ENCODE measurements around the gene DIP2A. TPM values are rescaled to one million over a fixed set of nuclear protein-coding genes. Genes with fewer than 3 reads are reported as not detected.

The DIP2A gene
- total and polyA plus RNA-seq, 2 of the 8 experiments (the other 6 are each of a cell fraction or from before 2014, with no cell fraction given), result 16.0 to 27.1 TPM

DNA sequence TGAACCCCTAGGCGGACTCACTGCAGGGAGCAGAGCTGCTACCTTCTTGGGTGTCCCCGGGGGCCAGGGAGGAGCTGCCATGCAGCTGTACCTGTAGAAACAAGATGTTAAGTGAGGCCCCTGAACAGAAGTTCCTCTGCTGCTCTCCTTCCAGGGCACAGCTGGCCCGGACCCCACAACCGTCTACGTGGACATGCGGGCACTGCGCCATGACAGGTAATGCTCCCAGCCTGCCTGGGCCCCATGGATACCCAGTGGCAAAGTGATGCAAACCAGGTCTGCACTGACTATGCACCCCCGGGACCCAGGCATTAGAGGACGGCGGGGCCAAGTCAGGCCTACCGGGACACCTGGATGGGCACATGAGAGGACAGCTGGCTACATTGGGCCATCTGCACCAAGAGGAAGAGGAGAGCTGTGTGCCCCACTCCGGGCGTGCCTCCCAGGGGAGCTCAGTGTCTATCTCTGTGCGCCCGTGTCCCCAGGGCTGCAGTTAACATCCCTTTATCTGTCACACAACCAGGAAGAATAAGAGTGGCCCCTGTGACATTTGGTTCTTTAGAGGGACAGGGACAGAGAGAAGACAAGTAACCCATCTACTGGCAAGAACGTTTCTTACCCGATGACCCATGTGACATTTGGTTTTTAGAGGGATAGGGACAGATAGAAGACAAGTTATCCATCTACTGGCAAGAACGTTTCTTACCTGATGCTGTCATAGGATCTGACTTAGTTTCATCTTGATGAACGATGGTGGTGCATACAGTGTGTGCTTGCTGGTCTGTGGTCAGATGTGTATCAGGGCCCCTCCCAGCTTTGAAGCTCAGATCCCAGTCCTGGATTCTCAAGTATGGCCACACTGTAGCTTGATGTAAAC, 102.1 kb downstream of the DIP2A start:
- Histone ChIP-seq H3K4me2 (ENCODE audit: insufficient read depth in 1 of 2, low read depth in 2 of 2, low read length in 2 of 2) (no peak overlapping the region), H2AK5ac (ENCODE audit: low read depth, low read length) (no peak overlapping the region), H3K4me3 (ENCODE audit: extremely low read depth in 1 of 4, insufficient read depth in 2 of 4, low read depth in 3 of 4, low read length in 4 of 4) (no peak overlapping the region), H3K36me3 (ENCODE audit: control insufficient read depth in 2 of 4, insufficient read depth in 4 of 4, low read length in 3 of 4) (peaks cover 3 to 12% (median 9%) of the 10 kb centered on the region in 4 experiments; a peak in 3 of 8 replicates), H3K27ac (ENCODE audit: low read depth, low read length) (no peak overlapping the region), H2BK12ac (ENCODE audit: low read depth, low read length) (no peak overlapping the region), H4K20me1 (replicated peaks in 1 of 2; ENCODE audit: control insufficient read depth in 1 of 2, insufficient read depth in 2 of 2, low read length in 2 of 2) (peaks cover 0 to 3% of the 10 kb centered on the region in 2 experiments), H3K23ac (ENCODE audit: insufficient read length) (no peak overlapping the region), H3K9ac (replicated peaks in 1 of 4; ENCODE audit: extremely low read depth in 1 of 4, low read depth in 3 of 4, low read length in 3 of 4) (no peak overlapping the region), H3K18ac (ENCODE audit: extremely low read depth, low read length) (no peak overlapping the region), H4K8ac (ENCODE audit: extremely low read depth, insufficient read depth, low read length) (no peak overlapping the region; the same call in 1 of the 2 replicates), H4K91ac (replicated peaks; ENCODE audit: insufficient read length, low read length) (no peak overlapping the region), H2BK20ac (ENCODE audit: low read length) (no peak overlapping the region), H3K4me1 (replicated peaks in 1 of 4; ENCODE audit: control insufficient read depth in 3 of 4, insufficient read depth in 4 of 4, low read length in 3 of 4) (no peaks in the 10 kb centered on the region), H2BK120ac (replicated peaks; ENCODE audit: low read depth, low read length) (no peak overlapping the region), H3K14ac (ENCODE audit: insufficient read length) (no peak overlapping the region), H3K27me3 (replicated peaks in 1 of 4; ENCODE audit: control insufficient read depth in 3 of 4, extremely low read depth in 1 of 4, insufficient read depth in 3 of 4, low read length in 3 of 4) (no peaks in the 10 kb centered on the region), H2AFZ (ENCODE audit: low read length) (no peak overlapping the region), H3K9me3 (ENCODE audit: insufficient read depth in 2 of 2, low read depth in 1 of 2, low read length in 1 of 2) (no peaks in the 10 kb centered on the region), H3K79me1 (ENCODE audit: low read depth, low read length) (no peaks in the 10 kb centered on the region), H2BK15ac (ENCODE audit: low read length) (no peak overlapping the region), H4K5ac (ENCODE audit: insufficient read length, low read depth, low read length) (no peak overlapping the region), H3K4ac (replicated peaks; ENCODE audit: insufficient read length, low read depth, low read length) (no peak overlapping the region), H2BK5ac (ENCODE audit: low read depth, low read length) (no peak overlapping the region), H3K79me2 (ENCODE audit: control insufficient read depth in 1 of 2, insufficient read depth in 2 of 2, low read length in 2 of 2) (no peaks in the 10 kb centered on the region), H3K23me2 (ENCODE audit: low read depth, low read length) (no peaks in the 10 kb centered on the region), H3K56ac (replicated peaks; ENCODE audit: insufficient read length, low read depth, low read length) (no peak overlapping the region)
- ChIA-PET POLR2A (ENCODE audit: partially characterized antibody) (no interaction called here), CTCF (ENCODE audit: partially characterized antibody) (no interaction called here)
- WGBS, 2 experiments (ENCODE audit: extremely low coverage in 1 of 2, insufficient coverage in 1 of 2, insufficient read length in 1 of 2, insufficient replicate concordance in 2 of 2, low coverage in 1 of 2, low lambda C conversion rate in 2 of 2, missing lambda C conversion rate in 1 of 2), result 89% methylated on average over 19 of the region's 19 CpGs; no CpG with 5 or more reads in 1 of the 2 experiments
- no peak for DNase-seq (ENCODE audit: low read depth in 1 of 2, low spot score in 2 of 2)
- no peak for FAIRE-seq
- TF ChIP-seq CHD2 (IDR thresholded peaks at IDR 0.05; ENCODE audit: low read length), result no peak
- no peak for TF ChIP-seq JUN (IDR thresholded peaks at IDR 0.05; ENCODE audit: low read depth, low read length)
- no peak for TF ChIP-seq RNF2 (IDR thresholded peaks at IDR 0.05; ENCODE audit: borderline replicate concordance, low read depth, low read length, missing control alignments, poor library complexity, severe bottlenecking)
- TF ChIP-seq JUND (IDR thresholded peaks at IDR 0.05; ENCODE audit: low read length), result no peak
- TF ChIP-seq SIX5 (IDR thresholded peaks at IDR 0.05; ENCODE audit: low read depth, low read length), result no peak
- no peak for TF ChIP-seq GTF2F1 (IDR thresholded peaks at IDR 0.05; ENCODE audit: borderline replicate concordance, low read depth, low read length)
- TF ChIP-seq, protein P1, sequence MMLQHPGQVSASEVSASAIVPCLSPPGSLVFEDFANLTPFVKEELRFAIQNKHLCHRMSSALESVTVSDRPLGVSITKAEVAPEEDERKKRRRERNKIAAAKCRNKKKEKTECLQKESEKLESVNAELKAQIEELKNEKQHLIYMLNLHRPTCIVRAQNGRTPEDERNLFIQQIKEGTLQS (IDR thresholded peaks at IDR 0.05; ENCODE audit: insufficient read depth, low read depth, low read length), result no peak
- no peak for TF ChIP-seq TAF1 (IDR thresholded peaks at IDR 0.05; ENCODE audit: low read depth, low read length)
